ENCODE measurements around the gene FCRL6. TPM values are rescaled to one million over a fixed set of nuclear protein-coding genes. Genes with fewer than 3 reads are reported as not detected.

FCRL6 gene
- total RNA-seq, 1 donor from 2014 or later = 0.33 TPM

GRCh38 chr1:159765806-159766205, 36.4 kb upstream of the FCRL6 start:
- no peak for TF ChIP-seq CTCF (IDR thresholded peaks at IDR 0.05; ENCODE audit: borderline replicate concordance)
- intact Hi-C loops (cut with micrococcal nuclease) = no loop called here
- no peak overlapping the region for H3K4me3 ChIP-seq

GRCh38 chr1:159771127-159771895, 30.8 kb upstream of the FCRL6 start:
- intact Hi-C loops (cut with micrococcal nuclease) = no loop called here
- no peak for DNase-seq
- no peak for TF ChIP-seq CTCF (IDR thresholded peaks at IDR 0.05; ENCODE audit: borderline replicate concordance)
- H3K9me3 ChIP-seq (replicated peaks) = no peaks in the 10 kb centered on the region
- no peak overlapping the region for H3K27ac ChIP-seq (replicated peaks)
- H3K4me1 ChIP-seq = peaks cover 14% of the 10 kb centered on the region
- no peaks in the 10 kb centered on the region for H3K36me3 ChIP-seq
- no peaks in the 10 kb centered on the region for H3K27me3 ChIP-seq (ENCODE audit: low read depth)
- H3K4me3 ChIP-seq = no peak overlapping the region

More at GRCh38 chr1:159765806-159766205, 36.4 kb upstream of the FCRL6 start:
- Histone ChIP-seq H3K4me1 (no peaks in the 10 kb centered on the region), H3K9me3 (replicated peaks) (no peaks in the 10 kb centered on the region), H3K27me3 (ENCODE audit: low read depth) (no peaks in the 10 kb centered on the region), H3K27ac (replicated peaks) (no peak overlapping the region), H3K36me3 (no peaks in the 10 kb centered on the region)
- DNase-seq = no peak

GRCh38 chr1:159774465-159774864, 27.7 kb upstream of the FCRL6 start:
- H3K36me3 ChIP-seq = no peaks in the 10 kb centered on the region
- H3K9me3 ChIP-seq (replicated peaks) = no peaks in the 10 kb centered on the region
- intact Hi-C loops (cut with micrococcal nuclease) = no loop called here
- H3K4me3 ChIP-seq = no peak overlapping the region
- no peak for DNase-seq
- no peaks in the 10 kb centered on the region for H3K27me3 ChIP-seq (ENCODE audit: low read depth)
- no peak for TF ChIP-seq CTCF (IDR thresholded peaks at IDR 0.05; ENCODE audit: borderline replicate concordance)
- peak overlapping the region; percentile 69 for H3K27ac ChIP-seq (replicated peaks)
- peaks cover 15% of the 10 kb centered on the region for H3K4me1 ChIP-seq

- no peaks in the 10 kb centered on the region for H3K9me3 ChIP-seq (replicated peaks)
Measured at GRCh38 chr1:159775716-159776115, 26.4 kb upstream of the FCRL6 start.

GRCh38 chr1:159778266-159778665, 23.9 kb upstream of the FCRL6 start:
- intact Hi-C loops (cut with micrococcal nuclease) = no loop called here
- no peaks in the 10 kb centered on the region for H3K27me3 ChIP-seq (ENCODE audit: low read depth)
- peaks cover 38% of the 10 kb centered on the region for H3K4me1 ChIP-seq
- H3K27ac ChIP-seq (replicated peaks) = peak overlapping the region; percentile 88
- no peak for DNase-seq
- H3K9me3 ChIP-seq (replicated peaks) = no peaks in the 10 kb centered on the region
- H3K4me3 ChIP-seq = no peak overlapping the region
- no peak for TF ChIP-seq CTCF (IDR thresholded peaks at IDR 0.05; ENCODE audit: borderline replicate concordance)
- no peaks in the 10 kb centered on the region for H3K36me3 ChIP-seq

More at GRCh38 chr1:159775716-159776115, 26.4 kb upstream of the FCRL6 start:
- Histone ChIP-seq H3K4me1 (peaks cover 25% of the 10 kb centered on the region), H3K36me3 (no peaks in the 10 kb centered on the region), H3K4me3 (no peak overlapping the region), H3K27me3 (ENCODE audit: low read depth) (no peaks in the 10 kb centered on the region), H3K27ac (replicated peaks) (peak overlapping the region; percentile 69)
- intact Hi-C loops (cut with micrococcal nuclease) = no loop called here
- TF ChIP-seq CTCF (IDR thresholded peaks at IDR 0.05; ENCODE audit: borderline replicate concordance) = no peak
- DNase-seq = no peak
